SIG-M5 treated with dmso at 0.1 percent for 504 hours (cell line): ENCODE data around the gene ANKRD1.
A peak's percentile ranks its signal among the peaks of the same experiment; 100 is the strongest.
"Not testable (repeated sequence)": the region's sequence is repeated elsewhere in the genome, so short reads cannot be mapped to it uniquely, and the experiment has no call there.

ENCODE experiments used
- DNase-seq: peaks from one replicate; lab custom pipeline; 2025; ENCODE audit not compliant: unreplicated experiment; lab: John Stamatoyannopoulos, UW

The ANKRD1 gene

GRCh38 chr10:90920986-90921666 lies at the start of gene ANKRD1:
ANKRD1 (minus strand) TSS chr10:90921087; CDS start chr10:90921027, 60 bp downstream.
- peak; percentile 16 for DNase-seq

DNA sequence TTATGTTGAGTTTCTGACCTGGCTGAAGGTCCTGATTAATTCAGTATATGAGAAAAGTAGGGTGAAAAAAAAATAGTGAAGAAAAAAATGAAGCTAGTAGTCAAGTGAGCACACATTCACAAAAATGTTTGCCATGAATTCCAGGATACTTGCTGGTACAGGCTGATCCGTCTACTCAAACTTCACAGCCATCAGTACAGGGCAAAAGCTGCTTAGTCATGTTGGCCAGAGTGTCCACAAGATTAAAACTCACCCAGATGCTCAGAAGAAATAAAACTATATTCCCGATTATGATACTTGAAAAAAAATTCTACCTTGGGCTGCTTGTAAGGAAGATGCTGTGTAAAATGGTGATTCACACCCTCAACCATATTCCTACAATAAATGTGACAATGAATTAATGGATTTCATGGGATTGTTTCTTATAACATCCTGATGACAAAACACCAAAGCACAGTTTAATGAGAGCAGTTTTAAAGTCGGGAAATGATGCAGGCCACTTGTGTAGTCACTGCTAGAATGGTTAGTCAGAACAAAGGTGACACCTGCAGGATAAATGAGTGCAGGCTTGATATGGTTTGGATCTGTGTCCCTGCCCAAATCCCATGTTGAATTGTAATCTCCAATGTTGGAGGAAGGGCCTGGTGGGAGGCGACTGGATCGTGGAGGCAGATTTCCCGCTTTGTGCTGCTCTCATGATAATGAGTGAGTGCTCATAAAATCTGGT lies 49.2 kb upstream of the ANKRD1 start:
- DNase-seq: no peak

DNA sequence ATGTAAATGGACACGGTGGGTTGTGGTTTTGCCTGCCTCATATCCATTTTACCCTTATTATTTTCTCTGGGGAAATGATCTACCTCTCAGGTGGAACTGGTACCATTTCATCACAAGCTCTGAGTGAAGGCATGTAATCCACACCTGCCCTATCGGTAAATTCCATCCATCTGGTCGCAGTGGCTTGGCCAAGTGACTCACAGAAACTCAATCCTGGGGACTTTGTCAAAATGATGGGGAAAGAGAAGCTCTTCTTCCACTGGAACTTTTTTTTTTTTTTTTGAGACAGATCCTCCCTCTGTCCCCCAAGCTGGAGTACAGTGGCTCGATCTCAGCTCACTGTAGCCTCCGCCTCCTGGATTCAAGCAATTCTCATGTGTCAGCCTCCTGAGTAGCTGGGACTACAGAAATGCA lies 48.2 kb upstream of the ANKRD1 start:
- no peak for DNase-seq

DNA sequence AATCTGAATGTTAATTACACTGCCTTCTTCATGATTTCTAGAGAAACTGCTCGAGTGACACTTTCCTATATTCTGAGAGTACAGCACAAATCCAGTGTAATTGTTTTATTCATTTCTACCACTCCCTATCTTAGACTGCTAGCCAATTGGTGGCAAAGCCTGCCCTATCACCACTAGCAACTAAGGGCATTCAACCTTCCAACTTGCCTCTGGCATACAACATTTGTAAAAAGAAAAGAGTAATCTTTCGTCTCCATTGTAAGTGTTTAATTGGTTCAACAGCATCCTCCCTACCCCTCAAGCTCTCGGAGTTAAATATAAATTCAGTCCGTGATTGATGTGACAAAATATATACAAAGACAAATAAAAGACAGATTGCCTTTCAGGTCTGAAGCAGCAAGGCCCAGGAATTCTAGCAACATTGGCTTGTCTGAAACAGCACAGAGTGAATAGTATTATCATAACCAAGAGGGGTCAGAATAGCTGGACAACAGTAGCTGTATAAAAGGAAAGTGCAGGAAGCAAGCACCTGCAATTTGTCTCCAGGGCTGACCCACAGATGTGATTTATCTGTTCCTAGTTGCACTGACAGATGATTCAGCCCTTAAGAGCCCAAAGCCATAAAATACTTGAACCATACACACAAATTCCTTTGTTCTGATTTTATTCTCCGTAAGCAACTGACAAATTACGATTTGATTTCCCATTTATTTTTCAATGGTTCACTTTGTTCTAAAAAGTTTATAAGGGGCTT lies 47.6 kb upstream of the ANKRD1 start:
- no peak for DNase-seq

- no peak for DNase-seq
Observed at GRCh38 chr10:90967865-90968264, 47.0 kb upstream of the ANKRD1 start.

DNA sequence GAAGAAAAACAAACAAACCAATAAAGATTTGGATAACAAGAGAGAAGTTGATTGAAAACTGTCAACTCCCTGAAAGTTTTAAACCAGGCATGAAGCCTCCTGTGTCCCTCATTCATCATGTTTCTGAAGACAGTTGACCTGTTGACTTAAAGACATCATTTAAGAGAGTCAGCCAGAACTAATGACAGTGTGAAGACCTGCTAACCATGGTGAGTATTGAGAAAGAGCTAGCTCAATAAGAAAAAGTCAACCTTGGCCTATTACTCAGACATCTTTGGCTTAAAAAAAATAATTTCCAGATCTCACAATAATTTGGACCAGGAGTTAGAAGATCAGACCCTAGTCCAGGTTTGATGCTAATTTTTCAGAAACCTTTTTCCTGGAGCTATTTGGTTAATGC lies 45.3 kb upstream of the ANKRD1 start:
- no peak for DNase-seq

- no peak for DNase-seq
Observed at GRCh38 chr10:90965720-90966119, 44.8 kb upstream of the ANKRD1 start.

DNA sequence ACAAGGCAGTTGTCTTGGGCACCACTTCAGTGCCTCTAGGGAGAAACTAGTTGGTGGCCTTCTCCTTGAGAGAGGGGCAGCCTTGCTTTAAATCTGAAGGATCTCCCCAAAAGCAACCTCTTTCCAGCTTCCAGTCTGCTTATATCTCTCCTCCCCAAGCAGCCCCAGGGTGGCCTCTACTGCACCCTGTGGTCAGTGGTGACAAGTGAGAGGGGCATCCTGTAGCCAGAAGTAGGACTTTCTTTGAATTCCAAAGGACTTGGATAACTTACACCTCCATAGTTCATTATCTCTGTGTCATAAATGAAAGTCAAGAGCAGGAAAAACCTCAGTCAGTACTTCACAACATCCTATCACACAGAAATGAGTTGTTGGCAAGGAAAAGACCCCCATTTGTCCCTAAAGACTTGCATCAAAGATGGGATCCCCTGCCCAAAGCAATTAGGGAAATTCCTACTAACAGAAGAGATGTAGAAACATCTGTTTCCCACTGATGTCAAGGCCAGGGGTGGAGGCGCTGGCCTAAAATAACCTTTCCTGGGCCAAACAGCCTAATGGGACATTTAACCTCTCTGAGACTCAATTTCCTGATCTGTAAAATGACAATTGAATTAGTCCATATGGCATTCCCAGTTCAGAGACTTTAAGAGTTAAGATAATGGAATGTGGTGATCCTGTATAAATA lies 44.0 kb upstream of the ANKRD1 start:
- DNase-seq: no peak

DNA sequence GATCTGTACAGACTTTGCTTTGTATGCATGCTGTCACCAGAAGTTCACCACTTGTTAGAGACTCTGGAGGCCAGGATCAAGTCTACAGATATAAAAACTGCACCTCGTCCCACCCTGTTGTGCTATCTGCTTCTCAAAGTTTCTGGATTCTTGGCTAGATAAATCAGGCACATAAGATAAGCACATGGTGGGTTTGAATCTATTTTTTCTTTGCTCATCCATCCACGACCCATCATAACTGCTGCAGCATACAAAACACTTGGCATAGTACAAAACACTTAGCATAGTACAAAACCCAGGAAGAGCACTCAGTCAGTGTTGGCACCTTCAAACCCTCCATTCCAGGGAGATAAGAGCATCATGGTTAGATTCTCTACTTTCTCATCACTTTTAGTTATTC lies 42.4 kb upstream of the ANKRD1 start:
- no peak for DNase-seq

- DNase-seq: no peak
Observed at GRCh38 chr10:90960355-90960814, 39.5 kb upstream of the ANKRD1 start.

DNA sequence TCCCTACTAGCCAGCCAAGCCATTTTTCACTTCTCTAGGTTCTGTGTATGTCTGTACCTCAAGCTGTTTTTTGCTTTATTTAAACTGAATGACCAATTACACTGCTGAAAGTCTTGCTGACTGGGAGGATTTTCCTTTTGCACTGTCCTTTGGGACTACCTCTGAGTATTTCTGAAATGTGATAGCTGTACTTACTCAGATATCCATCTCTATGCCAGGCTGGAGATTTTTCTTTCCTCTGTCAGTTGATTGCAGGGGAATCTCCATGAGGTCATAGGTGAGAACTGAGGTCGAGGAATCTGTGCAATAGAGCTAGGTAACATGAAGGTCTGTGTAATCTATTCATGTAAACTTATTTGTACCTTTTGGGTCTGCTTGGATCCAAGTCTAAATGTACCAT lies 38.9 kb upstream of the ANKRD1 start:
- no peak for DNase-seq

GRCh38 chr10:90958781-90959180 lies 37.9 kb upstream of the ANKRD1 start:
- no peak for DNase-seq

DNA sequence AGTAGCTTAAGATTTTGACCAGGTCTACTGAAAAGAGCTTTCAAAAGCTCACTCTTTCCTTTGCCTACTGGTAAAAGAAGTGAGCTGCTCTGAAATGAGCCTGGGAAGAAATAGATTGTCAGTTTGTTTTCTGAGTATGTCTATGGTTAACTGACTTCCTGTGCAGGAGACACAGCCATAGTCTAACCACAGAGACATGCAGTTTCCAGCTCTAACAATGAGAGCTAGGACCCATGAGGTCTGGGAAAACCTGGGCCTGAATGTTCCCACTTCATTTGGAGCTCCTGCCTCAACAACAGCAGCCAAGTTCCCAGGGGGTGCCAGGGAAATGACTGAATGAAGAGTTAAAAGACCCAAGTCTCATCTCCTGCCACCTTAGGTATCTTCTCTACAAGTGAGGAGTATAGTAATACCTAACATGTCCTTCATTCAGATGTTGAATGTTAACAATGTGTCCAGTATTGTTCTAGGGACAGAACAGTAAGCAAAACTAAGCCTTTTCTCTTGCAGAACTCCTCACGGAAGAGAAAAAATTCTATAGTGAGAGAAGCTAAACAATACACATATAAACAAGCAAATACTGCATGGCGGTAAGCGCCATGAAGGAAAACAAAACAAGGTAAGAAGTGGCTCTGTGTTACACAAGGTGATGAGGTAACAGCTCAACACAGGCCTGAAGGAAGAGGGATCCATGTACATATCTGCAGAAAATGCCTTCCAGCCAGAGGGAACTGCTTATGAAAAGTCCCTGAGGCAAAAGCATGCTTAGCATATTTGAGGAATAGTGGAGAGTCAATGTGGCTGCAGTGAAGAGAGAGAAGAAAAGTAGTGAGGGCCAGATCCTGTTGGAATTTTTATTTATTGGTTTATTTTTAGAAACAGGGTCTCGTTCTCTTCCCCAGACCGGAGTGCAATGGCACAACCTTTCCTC lies 26.4 kb upstream of the ANKRD1 start:
- no peak for DNase-seq

DNA sequence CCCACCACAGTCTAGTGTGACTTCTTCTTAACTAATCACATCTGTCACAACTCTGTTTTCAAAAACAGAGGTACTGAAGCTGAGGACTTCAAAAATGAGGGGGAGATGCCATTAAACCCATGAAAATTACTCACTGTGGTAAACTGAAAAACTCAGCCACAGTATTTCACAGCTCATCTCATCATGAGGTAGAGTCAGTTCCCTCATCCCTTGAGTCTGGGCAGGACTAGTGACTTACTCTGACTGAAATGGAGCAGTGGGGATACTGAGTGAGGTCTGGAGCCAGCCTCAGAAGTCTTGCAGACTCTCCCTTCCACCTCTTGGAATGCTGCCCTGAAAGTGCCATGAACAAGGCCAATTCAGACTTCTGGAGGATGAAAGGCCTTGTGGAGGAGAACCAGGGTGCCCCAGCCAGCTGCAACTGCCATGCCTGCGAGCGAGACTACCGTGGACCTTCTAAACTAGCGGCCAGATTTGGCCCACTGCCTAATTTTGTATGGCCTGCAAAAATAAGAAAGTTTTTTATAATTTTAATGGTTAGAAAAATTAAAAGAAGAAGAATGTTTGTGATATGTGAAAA lies 24.7 kb upstream of the ANKRD1 start:
- no peak for DNase-seq

GRCh38 chr10:90944749-90945148 lies 23.9 kb upstream of the ANKRD1 start:
- no peak for DNase-seq

- not testable (repeated sequence) for DNase-seq
Observed at GRCh38 chr10:90942980-90943379, 22.1 kb upstream of the ANKRD1 start.

DNA sequence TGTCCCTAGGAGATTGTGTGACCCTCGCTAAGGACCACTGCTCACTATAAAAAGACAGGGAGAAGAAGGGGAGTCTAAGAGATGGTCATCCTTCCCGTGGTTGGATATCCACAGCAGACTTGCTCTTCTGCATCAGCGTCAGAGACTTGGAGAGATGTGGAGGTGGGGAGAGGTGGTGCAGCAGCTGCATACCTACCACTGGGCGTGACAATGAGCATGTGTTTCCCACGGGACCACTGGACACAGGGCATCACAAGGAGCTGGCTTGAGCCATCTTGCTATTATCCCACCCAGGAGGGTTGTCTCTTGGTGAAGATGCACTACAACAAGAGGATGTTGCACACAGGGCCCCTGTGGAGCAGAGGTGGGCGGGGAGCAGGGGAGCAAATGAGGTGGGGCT lies 18.8 kb upstream of the ANKRD1 start:
- no peak for DNase-seq

- DNase-seq: no peak
Observed at GRCh38 chr10:90939116-90939515, 18.2 kb upstream of the ANKRD1 start.

- no peak for DNase-seq
Observed at GRCh38 chr10:90937645-90938258, 16.9 kb upstream of the ANKRD1 start.
